MM.1S (cell line): ENCODE measurements around the gene SYNE1.

Experiments used
- CTCF ChIP-seq: fragments of 300-600 bp; sonication (generic); IDR thresholded peaks from 2 replicates; pipeline ENCODE4 v1.5.1; 2016; ENCODE audit warnings: antibody characterized with exemption, low read length, mixed read lengths
- EZH2 ChIP-seq: fragments of 300-600 bp; sonication (generic); optimal IDR thresholded peaks from 2 replicates; pipeline ENCODE3; 2017; ENCODE audit warnings: low read depth, mild to moderate bottlenecking, antibody characterized with exemption, low read length, mixed read lengths

GRCh38 chr6:152312434-152312833 is 324.7 kb downstream of the SYNE1 start:
- TF ChIP-seq CTCF (no peak), EZH2 (no peak)
